ENCODE results near the gene CDH13.

CDH13 gene

GRCh38 chr16:82996814-82997213 lies 370.0 kb downstream of the CDH13 start:
- DNase-seq (ENCODE audit: low read depth) = no peak
- no peak for TF ChIP-seq CTCF (conservative IDR thresholded peaks at IDR 0.05; ENCODE audit: low read length)
- no peak overlapping the region for H3K4me3 ChIP-seq (ENCODE audit: low read length)

GRCh38 chr16:82999711-83000110 lies 372.9 kb downstream of the CDH13 start:
- TF ChIP-seq CTCF (conservative IDR thresholded peaks at IDR 0.05; ENCODE audit: low read length) = no peak
- no peak for DNase-seq (ENCODE audit: low read depth)
- H3K4me3 ChIP-seq (ENCODE audit: low read length) = no peak overlapping the region

- H3K4me3 ChIP-seq (ENCODE audit: low read length) = no peak overlapping the region
- peak; percentile 39 for DNase-seq (ENCODE audit: low read depth)
- TF ChIP-seq CTCF (conservative IDR thresholded peaks at IDR 0.05; ENCODE audit: low read length) = no peak
These were observed 375.9 kb downstream of the CDH13 start for GRCh38 chr16:83002351-83003334.

- TF ChIP-seq CTCF (conservative IDR thresholded peaks at IDR 0.05; ENCODE audit: low read length) = no peak
- DNase-seq (ENCODE audit: low read depth) = no peak
- H3K4me3 ChIP-seq (ENCODE audit: low read length) = no peak overlapping the region
These were observed 378.3 kb downstream of the CDH13 start for GRCh38 chr16:83004868-83005652.

GRCh38 chr16:83005653-83006160 lies 378.9 kb downstream of the CDH13 start:
- TF ChIP-seq CTCF (conservative IDR thresholded peaks at IDR 0.05; ENCODE audit: low read length) = no peak
- no peak for DNase-seq (ENCODE audit: low read depth)
- H3K4me3 ChIP-seq (ENCODE audit: low read length) = no peak overlapping the region

- no peak overlapping the region for H3K4me3 ChIP-seq (ENCODE audit: low read length)
- TF ChIP-seq CTCF (conservative IDR thresholded peaks at IDR 0.05; ENCODE audit: low read length) = no peak
- DNase-seq (ENCODE audit: low read depth) = no peak
These were observed 384.3 kb downstream of the CDH13 start for GRCh38 chr16:83010776-83011720.
